K562 (cell line): Measurements from ENCODE around the gene CADPS2. TPM values are rescaled to one million over a fixed set of nuclear protein-coding genes. Genes with fewer than 3 reads are reported as not detected.

Experiments used
- ATAC-seq: fragments of 200-7000 bp; cut with Tn5 transposase; 3 replicates; pipeline ENCODE4 v1.9.1; 2020; ENCODE audit warnings: moderate library complexity
- BruUV-seq: library from RNA; stranded (reverse); fragments of 400-500 nt; replicated peaks from 2 replicates; lab custom pipeline; 2021; lab: Mats Ljungman, UMichigan
- CTCF ChIA-PET: fragments of 300-600 bp; formaldehyde crosslinking; extraction: SDS; loops from one replicate; lab custom pipeline; 2021; ENCODE audit warnings: low intra/inter-chr PET ratio; lab: Yijun Ruan, JAX
- POLR2A ChIA-PET: fragments of 300-600, 350-650 bp; sonication (Branson Sonifier 250); formaldehyde crosslinking; extraction: SDS; loops from one replicate; lab custom pipeline; 2021; ENCODE audit warnings: antibody characterized with exemption, inconsistent platforms; lab: Yijun Ruan, JAX
- DNase-seq, 4 experiments: peaks; one replicate each; pipeline versions ENCODE4 v3.0.0 to v3.0.0-alpha.2; 2011 to 2018; ENCODE audit warnings: low spot score in 3 of 4, mixed read lengths in 3 of 4; ENCODE audit errors: extremely low read depth in 1 of 4
- FAIRE-seq: peaks from 2 replicates; lab custom pipeline; 2011; peaks lifted over from hg19 to GRCh38; lab: Jason Lieb, UNC
- H2AFZ ChIP-seq: 2 replicates; pipeline ENCODE4 v1.6.0; 2011; ENCODE audit warnings: low read depth, low read length, control low read depth, inconsistent platforms
- H3K27ac ChIP-seq: fragments of 200-600 bp; 3 replicates; pipeline ENCODE4 v1.8.0; 2011; ENCODE audit warnings: low read depth, mild to moderate bottlenecking, control low read depth, inconsistent platforms, low read length, moderate library complexity, mixed read lengths; ENCODE audit errors: extremely low read depth
- H3K27me3 ChIP-seq, 2 experiments: fragments of 300-600 bp in 1 of 2; 2 replicates in 1 of 2; 3 replicates in 1 of 2; pipeline versions ENCODE4 v1.6.0 to v1.8.0; 2011; ENCODE audit warnings: inconsistent platforms in 2 of 2, low read length in 2 of 2, mild to moderate bottlenecking in 1 of 2, mixed read lengths in 1 of 2, moderate library complexity in 1 of 2; ENCODE audit not compliant: control insufficient read depth in 2 of 2, insufficient read depth in 2 of 2
- H3K36me3 ChIP-seq: fragments of 300-600 bp; 3 replicates; pipeline ENCODE4 v1.8.0; 2011; ENCODE audit warnings: mild to moderate bottlenecking, low read length, inconsistent platforms; ENCODE audit not compliant: control insufficient read depth, insufficient read depth
- H3K4me1 ChIP-seq, 2 experiments: fragments of 200-600 bp in 1 of 2; replicated peaks in 1 of 2; 2 replicates in 1 of 2; 3 replicates in 1 of 2; pipeline versions ENCODE4 v1.5.1 to v1.8.0; 2011; ENCODE audit warnings: inconsistent platforms in 2 of 2, low read length in 2 of 2, mild to moderate bottlenecking in 1 of 2, mixed read lengths in 1 of 2, moderate library complexity in 1 of 2; ENCODE audit not compliant: control insufficient read depth in 2 of 2, insufficient read depth in 2 of 2
- H3K4me2 ChIP-seq: 2 replicates; pipeline ENCODE4 v1.6.1; 2011; ENCODE audit warnings: low read length, control low read depth, inconsistent platforms, mixed read lengths; ENCODE audit not compliant: insufficient read depth
- H3K4me3 ChIP-seq: fragments of 200-600 bp; sonication (generic), shearing (Covaris generic); 2 replicates; pipeline ENCODE4 v1.5.1; 2016; ENCODE audit warnings: control low read depth, inconsistent platforms
- H3K79me2 ChIP-seq: fragments of 200-600 bp; 3 replicates; pipeline ENCODE4 v1.8.0; 2011; ENCODE audit warnings: low read length, inconsistent platforms; ENCODE audit not compliant: control insufficient read depth, insufficient read depth
- H3K9ac ChIP-seq, 2 experiments: 2 replicates each; pipeline versions ENCODE4 v1.6.0 to v1.6.1; 2011; ENCODE audit warnings: low read depth in 2 of 2, low read length in 2 of 2, control low read depth in 1 of 2, inconsistent platforms in 1 of 2, mild to moderate bottlenecking in 1 of 2, mixed read lengths in 1 of 2; ENCODE audit not compliant: insufficient read depth in 1 of 2
- H3K9me1 ChIP-seq: one replicate; pipeline ENCODE4 v1.6.0; 2011; ENCODE audit warnings: inconsistent platforms, mild to moderate bottlenecking, low read length, moderate library complexity; ENCODE audit not compliant: control insufficient read depth, insufficient read depth
- H3K9me3 ChIP-seq: replicated peaks from 2 replicates; pipeline ENCODE4 v1.5.1; 2011; ENCODE audit warnings: low read depth, low read length, inconsistent platforms; ENCODE audit not compliant: control insufficient read depth, insufficient read depth
- H4K20me1 ChIP-seq: replicated peaks from 2 replicates; pipeline ENCODE4 v1.6.1; 2011; ENCODE audit warnings: low read length, inconsistent platforms, mixed read lengths; ENCODE audit not compliant: control insufficient read depth, insufficient read depth
- CHD4 ChIP-seq: fragments of 200-600 bp; sonication (generic); IDR thresholded peaks from 3 replicates; pipeline ENCODE4 v1.6.1; 2012; ENCODE audit warnings: low read depth, mild to moderate bottlenecking, mixed read lengths, low read length, inconsistent platforms; ENCODE audit not compliant: insufficient read depth, insufficient replicate concordance, poor library complexity, severe bottlenecking
- EP300 ChIP-seq: IDR thresholded peaks from 2 replicates; pipeline ENCODE4 v1.6.1; 2012; ENCODE audit warnings: low read length, improper control_type of control experiment
- PCBP1 ChIP-seq: fragments of 200-400 bp; formaldehyde crosslinking; IDR thresholded peaks from 2 replicates; pipeline ENCODE4 v1.6.1; 2018; ENCODE audit warnings: mild to moderate bottlenecking, low read depth, low read length; ENCODE audit not compliant: poor library complexity, severe bottlenecking
- RBM15 ChIP-seq: fragments of 200-400 bp; formaldehyde crosslinking; IDR thresholded peaks from 2 replicates; pipeline ENCODE4 v1.6.1; 2018; ENCODE audit warnings: mild to moderate bottlenecking, low read length, moderate library complexity; ENCODE audit not compliant: insufficient read depth
- SETDB1 ChIP-seq: IDR thresholded peaks from one replicate; pipeline ENCODE4 v1.6.1; 2012; ENCODE audit warnings: low read length, control low read depth, inconsistent platforms
- SUPT5H ChIP-seq: fragments of 450-650 bp; IDR thresholded peaks from 2 replicates; pipeline ENCODE4 v1.6.1; 2016
- WHSC1 ChIP-seq: IDR thresholded peaks from one replicate; pipeline ENCODE4 v1.6.1; 2012; ENCODE audit warnings: low read length, control low read depth, inconsistent platforms
- YY1 ChIP-seq, 3 experiments: IDR thresholded peaks; 2 replicates each; pipeline ENCODE4 v1.6.1; 2011; ENCODE audit warnings: low read length in 2 of 3, mild to moderate bottlenecking in 2 of 3, moderate library complexity in 2 of 3, borderline replicate concordance in 1 of 3, control low read depth in 1 of 3, low read depth in 1 of 3; ENCODE audit not compliant: insufficient read depth in 3 of 3, insufficient replicate concordance in 2 of 3, control insufficient read depth in 1 of 3, insufficient read length in 1 of 3; ENCODE audit errors: extremely low read depth in 1 of 3
- WGBS: fragments of 100-300 bp; shearing (Covaris generic); methylation state at CpG from one replicate; pipeline ENCODE4 v1.1.6; 2016; ENCODE audit warnings: low coverage, mixed read lengths; ENCODE audit not compliant: insufficient coverage; ENCODE audit errors: missing lambda C conversion rate; 5-methylcytosine and 5-hydroxymethylcytosine counted together
- in situ Hi-C: fragments of 300-500 bp; cut with MboI; formaldehyde crosslinking; loops from 4 replicates; pipeline ENCODE4 v1.15.0; 2018; ENCODE audit warnings: inconsistent platforms, mixed read lengths
- intact Hi-C: fragments of 100-400 bp; cut with micrococcal nuclease; formaldehyde crosslinking; loops from 2 replicates; pipeline ENCODE4 v1.14.2; 2022
- polyA plus RNA-seq, 8 experiments: library from polyadenylated mRNA; depleted of rRNA in 4 of 8; stranded (reverse) in 5 of 8; unstranded in 3 of 8; fragments of >200 nt; fragmentation: Nextera tagmentation in 2 of 8; fragmentation: Illumina TruSeq in 1 of 8; extraction: Ambion mirVana in 2 of 8; extraction: Trizol in 1 of 8; gene quantifications; 2 replicates each; pipeline versions ENCODE4 v1.2.1 to v1.2.3, GENCODE V29; 2011 to 2014; ENCODE audit warnings: inconsistent platforms in 1 of 8, missing spikeins in 1 of 8
- total RNA-seq, 7 experiments: library from RNA; depleted of rRNA in 6 of 7; stranded (reverse); fragments of >200 nt in 6 of 7; fragmentation: Illumina TruSeq in 2 of 7; extraction: Trizol in 2 of 7; gene quantifications; 2 replicates each; pipeline versions ENCODE4 v1.2.1 to v1.2.3, GENCODE V29; 2011 to 2021; ENCODE audit warnings: low replicate concordance in 1 of 7

The CADPS2 gene
- total and polyA plus RNA-seq, 9 of the 15 experiments (the other 6 are each of a cell fraction or from before 2014, with no cell fraction given), result 0.03 to 0.14 (median 0.04) TPM; not detected in 1

DNA sequence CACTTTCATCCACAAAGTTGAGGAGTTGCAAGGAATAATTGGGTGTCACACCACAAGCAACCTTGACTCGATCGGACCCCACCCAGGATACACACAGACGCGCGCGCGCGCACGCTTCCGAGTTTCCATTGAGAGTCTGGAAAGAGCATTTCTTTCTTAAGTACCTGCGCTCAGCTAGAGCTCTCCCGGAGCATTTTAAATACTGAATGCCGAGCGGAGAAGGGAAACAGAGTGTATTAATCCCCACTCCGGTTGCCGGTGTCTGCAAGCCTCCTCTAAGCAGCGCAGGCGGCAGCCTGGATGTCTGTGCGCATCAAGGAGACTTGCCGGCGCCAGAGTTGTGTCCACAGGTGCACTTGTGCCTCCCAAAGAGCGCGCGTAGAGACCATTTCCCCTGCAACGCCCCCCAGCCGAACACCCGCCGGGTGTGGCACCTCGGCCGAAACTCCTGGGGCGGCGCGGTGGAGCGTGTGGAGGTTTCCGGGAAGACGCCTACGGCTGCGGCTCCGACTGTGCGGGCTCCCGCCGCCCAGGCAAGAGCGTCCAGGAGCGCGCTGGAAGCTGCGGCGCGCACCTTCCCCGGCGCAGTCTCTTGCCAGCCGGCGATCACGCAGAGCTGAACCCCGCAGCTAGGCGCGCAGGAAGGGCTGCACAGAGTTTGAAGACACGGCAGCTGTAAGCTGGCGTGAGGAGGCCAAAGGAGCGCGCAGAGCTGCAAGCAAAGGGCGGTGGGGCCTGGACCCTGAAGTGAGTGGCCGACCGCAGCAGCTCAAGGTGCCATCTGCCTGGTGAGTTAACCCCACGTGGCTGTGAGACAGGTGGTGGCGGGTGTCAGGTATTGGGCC lies 580.6 kb downstream of the CADPS2 start:
- Histone ChIP-seq H3K4me1 (peaks cover 0 to 19% of the 10 kb centered on the region in 2 experiments; a peak in 1 of 5 replicates), H3K27me3 (peaks cover 29 to 62% of the 10 kb centered on the region in 2 experiments; a peak in 4 of 5 replicates), H3K9me1 (no peaks in the 10 kb centered on the region), H3K4me3 (no peak overlapping the region), H4K20me1 (no peaks in the 10 kb centered on the region), H3K9ac (no peak overlapping the region)
- DNase-seq (no peak), FAIRE-seq (no peak)
- WGBS, result 33% methylated on average over 65 of the region's 65 CpGs
- intact Hi-C loops, result no loop called here
- TF ChIP-seq RBM15 (no peak), SETDB1 (no peak), PCBP1 (peak; percentile 31), YY1 (IDR thresholded peaks at IDR 0.05; ENCODE audit: borderline replicate concordance in 1 of 3, control insufficient read depth in 1 of 3, extremely low read depth in 1 of 3, insufficient read depth in 3 of 3, insufficient read length in 1 of 3, insufficient replicate concordance in 2 of 3, low read depth in 1 of 3, low read length in 2 of 3) (no peak), EP300 (no peak), SUPT5H (no peak), CHD4 (no peak), WHSC1 (no peak)
- TF ChIP-seq, all 486 proteins: peak for 1
- in situ Hi-C loops, result no loop called here
- Histone ChIP-seq H3K36me3 (no peaks in the 10 kb centered on the region), H3K79me2 (no peaks in the 10 kb centered on the region), H2AFZ (no peak overlapping the region), H3K4me2 (no peak overlapping the region), H3K9me3 (no peaks in the 10 kb centered on the region), H3K27ac (no peak overlapping the region)
- no peak for ATAC-seq
- POLR2A ChIA-PET, result interaction anchor here (0.9 kb wide), 1 partner anchor 21 kb away, joined by 3 read pairs; no protein-coding TSS in a partner anchor
- CTCF ChIA-PET, result no interaction called here
- no TSS peak for BruUV-seq
